GM23338 (cell line): ENCODE measurements around the gene SPECC1. TPM values are rescaled to one million over a fixed set of nuclear protein-coding genes. Genes with fewer than 3 reads are reported as not detected.

ENCODE experiments used
- ATAC-seq: fragments of 200-7000 bp; cut with Tn5 transposase; 3 replicates; pipeline ENCODE4 v1.9.1; 2020
- DNase-seq: peaks from one replicate; pipeline ENCODE4 v3.0.0-alpha.2; 2015; ENCODE audit warnings: low spot score
- H2AFZ ChIP-seq: fragments of 200-600 bp; sonication (generic); 2 replicates; pipeline ENCODE4 v1.8.0; 2016; ENCODE audit warnings: antibody characterized with exemption, mild to moderate bottlenecking, moderate library complexity
- H3F3A ChIP-seq: fragments of 200-600 bp; sonication (generic); replicated peaks from 2 replicates; pipeline ENCODE4 v1.8.0; 2017; ENCODE audit warnings: antibody characterized with exemption, mixed run types, low read depth
- H3K27ac ChIP-seq: fragments of 200-600 bp; sonication (generic); 2 replicates; pipeline ENCODE4 v1.6.1; 2016; ENCODE audit warnings: low read depth
- H3K27me3 ChIP-seq: fragments of 200-600 bp; sonication (generic); 2 replicates; pipeline ENCODE4 v1.8.0; 2016; ENCODE audit warnings: mild to moderate bottlenecking, mixed run types, moderate library complexity; ENCODE audit not compliant: insufficient read depth
- H3K36me3 ChIP-seq: fragments of 200-600 bp; sonication (generic); 2 replicates; pipeline ENCODE4 v1.8.0; 2016; ENCODE audit warnings: mild to moderate bottlenecking; ENCODE audit not compliant: insufficient read depth
- H3K4me1 ChIP-seq: fragments of 200-600 bp; sonication (generic); 2 replicates; pipeline ENCODE4 v1.8.0; 2016; ENCODE audit warnings: mild to moderate bottlenecking, moderate library complexity; ENCODE audit not compliant: insufficient read depth
- H3K4me2 ChIP-seq: fragments of 200-600 bp; sonication (generic); 2 replicates; pipeline ENCODE4 v1.7.1; 2017; ENCODE audit warnings: mixed run types
- H3K4me3 ChIP-seq: fragments of 200-600 bp; sonication (generic); 2 replicates; pipeline ENCODE4 v1.6.1; 2016; ENCODE audit warnings: mixed run types
- H3K79me2 ChIP-seq: fragments of 200-600 bp; sonication (generic); replicated peaks from 2 replicates; pipeline ENCODE4 v1.8.0; 2017; ENCODE audit warnings: mild to moderate bottlenecking; ENCODE audit not compliant: insufficient read depth
- H3K9me2 ChIP-seq: fragments of 200-600 bp; sonication (generic); 2 replicates; pipeline ENCODE4 v1.8.0; 2017; ENCODE audit not compliant: insufficient read depth
- H4K20me1 ChIP-seq: fragments of 200-600 bp; sonication (generic); replicated peaks from 2 replicates; pipeline ENCODE4 v1.8.0; 2017; ENCODE audit warnings: mild to moderate bottlenecking; ENCODE audit not compliant: insufficient read depth
- H3K27ac Mint-ChIP-seq: 2 replicates; pipeline ENCODE4 v1.8.0; 2020; ENCODE audit warnings: inconsistent platforms, mild to moderate bottlenecking, moderate library complexity, mixed read lengths
- H3K27me3 Mint-ChIP-seq: 3 replicates; pipeline ENCODE4 v1.8.0; 2022; ENCODE audit warnings: low read depth, mild to moderate bottlenecking, moderate library complexity, mixed read lengths, inconsistent platforms; ENCODE audit not compliant: insufficient read depth, poor library complexity
- H3K36me3 Mint-ChIP-seq: 3 replicates; pipeline ENCODE4 v1.8.0; 2021; ENCODE audit warnings: low read depth, mild to moderate bottlenecking, inconsistent platforms, moderate library complexity, mixed read lengths
- H3K4me1 Mint-ChIP-seq: 3 replicates; pipeline ENCODE4 v1.8.0; 2020; ENCODE audit warnings: mild to moderate bottlenecking, inconsistent platforms, mixed read lengths
- H3K4me3 Mint-ChIP-seq: 3 replicates; pipeline ENCODE4 v1.8.0; 2021; ENCODE audit warnings: moderate library complexity, mild to moderate bottlenecking, inconsistent platforms, mixed read lengths
- H3K9me3 Mint-ChIP-seq: 3 replicates; pipeline ENCODE4 v1.8.0; 2020; ENCODE audit warnings: moderate library complexity, mild to moderate bottlenecking, inconsistent platforms, mixed read lengths
- CREB1 ChIP-seq: fragments of 250-450 bp; sonication (Bioruptor Pico); IDR thresholded peaks from 2 replicates; pipeline ENCODE4 v1.5.0; 2020; ENCODE audit warnings: low read depth, mild to moderate bottlenecking, moderate library complexity
- EZH2phosphoT487 ChIP-seq: fragments of 200-600 bp; sonication (generic); IDR thresholded peaks from one replicate; pipeline ENCODE4 v1.8.1; 2018; ENCODE audit warnings: antibody characterized with exemption; ENCODE audit not compliant: unreplicated experiment
- JUNB ChIP-seq: IDR thresholded peaks from one replicate; pipeline ENCODE4 v1.6.1; 2016; ENCODE audit warnings: antibody characterized with exemption; ENCODE audit not compliant: unreplicated experiment
- POLR2AphosphoS5 ChIP-seq: IDR thresholded peaks from 2 replicates; pipeline ENCODE4 v1.6.1; 2016; ENCODE audit warnings: antibody characterized with exemption, low read depth
- STAT1 ChIP-seq: IDR thresholded peaks from one replicate; pipeline ENCODE4 v1.6.1; 2016; ENCODE audit warnings: antibody characterized with exemption; ENCODE audit not compliant: unreplicated experiment
- ZNF114 ChIP-seq: fragments of 250-450 bp; sonication (Bioruptor Pico); IDR thresholded peaks from 2 replicates; pipeline ENCODE4 v1.5.0; 2020; ENCODE audit warnings: mild to moderate bottlenecking, moderate library complexity
- polyA plus RNA-seq: library from polyadenylated mRNA; unstranded; fragments of >200 nt; fragmentation: Nextera tagmentation; extraction: Ambion mirVana; gene quantifications from 2 replicates; pipeline ENCODE4 v1.2.1, GENCODE V29; 2016
- total RNA-seq: library from RNA; depleted of rRNA; stranded (reverse); fragments of >200 nt; shearing (Covaris generic); gene quantifications from 2 replicates; pipeline ENCODE4 v1.2.3, GENCODE V29; 2014
- TF ChIP-seq, protein P1 (sequence below), 2 experiments: fragments of 200-600 bp in 1 of 2; sonication (generic) in 1 of 2; conservative IDR thresholded peaks; 2 replicates each; pipeline versions ENCODE4 v1.5.1 to v1.6.1; 2016 to 2017; ENCODE audit warnings: antibody characterized with exemption in 2 of 2, low read depth in 2 of 2, mild to moderate bottlenecking in 2 of 2, moderate library complexity in 1 of 2
- TF ChIP-seq, protein P2 (sequence below): IDR thresholded peaks from 2 replicates; pipeline ENCODE4 v1.6.1; 2016; ENCODE audit warnings: antibody characterized with exemption
- TF ChIP-seq, protein P3 (sequence below): fragments of 250-450 bp; sonication (Bioruptor Pico); IDR thresholded peaks from 2 replicates; pipeline ENCODE4 v1.5.0; 2020; ENCODE audit warnings: mild to moderate bottlenecking, moderate library complexity

SPECC1 gene
- total and polyA plus RNA-seq, 2 experiments from 2014 or later: 42.6 to 101 TPM

DNA sequence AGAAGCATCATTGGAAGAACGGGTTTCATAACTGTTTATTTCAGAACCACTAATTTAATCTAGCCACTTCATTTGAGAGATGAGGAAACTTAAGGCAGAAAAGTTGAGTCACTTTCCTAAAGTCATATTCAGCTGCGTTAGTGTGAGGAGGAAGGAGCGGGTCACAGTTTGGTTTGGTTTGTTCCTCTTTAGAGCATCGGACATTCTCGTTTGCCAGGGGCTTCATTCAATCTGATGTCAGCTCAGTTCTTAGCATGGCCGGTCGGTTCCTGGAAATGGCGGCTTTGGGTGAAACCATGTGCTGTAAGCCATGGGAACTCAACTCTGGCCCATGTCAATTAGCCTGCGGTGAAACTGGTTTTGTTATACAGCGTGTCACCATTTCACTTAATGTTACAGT lies 271.7 kb downstream of the SPECC1 start:
- Histone ChIP-seq H4K20me1 (peaks cover 5% of the 10 kb centered on the region), H3K27ac (no peak overlapping the region), H3K27me3 (no peaks in the 10 kb centered on the region), H3K4me3 (no peak overlapping the region), H3K9me2 (no peaks in the 10 kb centered on the region), H2AFZ (no peak overlapping the region), H3K4me2 (no peak overlapping the region), H3F3A (no peaks in the 10 kb centered on the region), H3K79me2 (0 out of 2 replicates have a peak, but pooled peaks cover 4% of the 10 kb centered on the region), H3K36me3 (no peaks in the 10 kb centered on the region), H3K4me1 (no peaks in the 10 kb centered on the region)
- Mint-ChIP-seq H3K4me1 (no peaks in the 10 kb centered on the region), H3K4me3 (no peak overlapping the region), H3K27ac (no peak overlapping the region), H3K27me3 (no peaks in the 10 kb centered on the region), H3K36me3 (peaks cover 21% of the 10 kb centered on the region), H3K9me3 (no peaks in the 10 kb centered on the region; the same call in 2 of the 3 replicates)
- DNase-seq: no peak
- no peak for ATAC-seq
- TF ChIP-seq CREB1 (CRISPR knock-in tag) (no peak), EZH2phosphoT487 (no peak), STAT1 (no peak), POLR2AphosphoS5 (no peak), ZNF114 (no peak), JUNB (no peak)
- TF ChIP-seq, protein P1, sequence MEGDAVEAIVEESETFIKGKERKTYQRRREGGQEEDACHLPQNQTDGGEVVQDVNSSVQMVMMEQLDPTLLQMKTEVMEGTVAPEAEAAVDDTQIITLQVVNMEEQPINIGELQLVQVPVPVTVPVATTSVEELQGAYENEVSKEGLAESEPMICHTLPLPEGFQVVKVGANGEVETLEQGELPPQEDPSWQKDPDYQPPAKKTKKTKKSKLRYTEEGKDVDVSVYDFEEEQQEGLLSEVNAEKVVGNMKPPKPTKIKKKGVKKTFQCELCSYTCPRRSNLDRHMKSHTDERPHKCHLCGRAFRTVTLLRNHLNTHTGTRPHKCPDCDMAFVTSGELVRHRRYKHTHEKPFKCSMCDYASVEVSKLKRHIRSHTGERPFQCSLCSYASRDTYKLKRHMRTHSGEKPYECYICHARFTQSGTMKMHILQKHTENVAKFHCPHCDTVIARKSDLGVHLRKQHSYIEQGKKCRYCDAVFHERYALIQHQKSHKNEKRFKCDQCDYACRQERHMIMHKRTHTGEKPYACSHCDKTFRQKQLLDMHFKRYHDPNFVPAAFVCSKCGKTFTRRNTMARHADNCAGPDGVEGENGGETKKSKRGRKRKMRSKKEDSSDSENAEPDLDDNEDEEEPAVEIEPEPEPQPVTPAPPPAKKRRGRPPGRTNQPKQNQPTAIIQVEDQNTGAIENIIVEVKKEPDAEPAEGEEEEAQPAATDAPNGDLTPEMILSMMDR (conservative IDR thresholded peaks at IDR 0.05; ENCODE audit: low read depth in 2 of 2): no peak
- TF ChIP-seq, protein P2, sequence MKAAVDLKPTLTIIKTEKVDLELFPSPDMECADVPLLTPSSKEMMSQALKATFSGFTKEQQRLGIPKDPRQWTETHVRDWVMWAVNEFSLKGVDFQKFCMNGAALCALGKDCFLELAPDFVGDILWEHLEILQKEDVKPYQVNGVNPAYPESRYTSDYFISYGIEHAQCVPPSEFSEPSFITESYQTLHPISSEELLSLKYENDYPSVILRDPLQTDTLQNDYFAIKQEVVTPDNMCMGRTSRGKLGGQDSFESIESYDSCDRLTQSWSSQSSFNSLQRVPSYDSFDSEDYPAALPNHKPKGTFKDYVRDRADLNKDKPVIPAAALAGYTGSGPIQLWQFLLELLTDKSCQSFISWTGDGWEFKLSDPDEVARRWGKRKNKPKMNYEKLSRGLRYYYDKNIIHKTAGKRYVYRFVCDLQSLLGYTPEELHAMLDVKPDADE: no peak
- TF ChIP-seq, protein P3, sequence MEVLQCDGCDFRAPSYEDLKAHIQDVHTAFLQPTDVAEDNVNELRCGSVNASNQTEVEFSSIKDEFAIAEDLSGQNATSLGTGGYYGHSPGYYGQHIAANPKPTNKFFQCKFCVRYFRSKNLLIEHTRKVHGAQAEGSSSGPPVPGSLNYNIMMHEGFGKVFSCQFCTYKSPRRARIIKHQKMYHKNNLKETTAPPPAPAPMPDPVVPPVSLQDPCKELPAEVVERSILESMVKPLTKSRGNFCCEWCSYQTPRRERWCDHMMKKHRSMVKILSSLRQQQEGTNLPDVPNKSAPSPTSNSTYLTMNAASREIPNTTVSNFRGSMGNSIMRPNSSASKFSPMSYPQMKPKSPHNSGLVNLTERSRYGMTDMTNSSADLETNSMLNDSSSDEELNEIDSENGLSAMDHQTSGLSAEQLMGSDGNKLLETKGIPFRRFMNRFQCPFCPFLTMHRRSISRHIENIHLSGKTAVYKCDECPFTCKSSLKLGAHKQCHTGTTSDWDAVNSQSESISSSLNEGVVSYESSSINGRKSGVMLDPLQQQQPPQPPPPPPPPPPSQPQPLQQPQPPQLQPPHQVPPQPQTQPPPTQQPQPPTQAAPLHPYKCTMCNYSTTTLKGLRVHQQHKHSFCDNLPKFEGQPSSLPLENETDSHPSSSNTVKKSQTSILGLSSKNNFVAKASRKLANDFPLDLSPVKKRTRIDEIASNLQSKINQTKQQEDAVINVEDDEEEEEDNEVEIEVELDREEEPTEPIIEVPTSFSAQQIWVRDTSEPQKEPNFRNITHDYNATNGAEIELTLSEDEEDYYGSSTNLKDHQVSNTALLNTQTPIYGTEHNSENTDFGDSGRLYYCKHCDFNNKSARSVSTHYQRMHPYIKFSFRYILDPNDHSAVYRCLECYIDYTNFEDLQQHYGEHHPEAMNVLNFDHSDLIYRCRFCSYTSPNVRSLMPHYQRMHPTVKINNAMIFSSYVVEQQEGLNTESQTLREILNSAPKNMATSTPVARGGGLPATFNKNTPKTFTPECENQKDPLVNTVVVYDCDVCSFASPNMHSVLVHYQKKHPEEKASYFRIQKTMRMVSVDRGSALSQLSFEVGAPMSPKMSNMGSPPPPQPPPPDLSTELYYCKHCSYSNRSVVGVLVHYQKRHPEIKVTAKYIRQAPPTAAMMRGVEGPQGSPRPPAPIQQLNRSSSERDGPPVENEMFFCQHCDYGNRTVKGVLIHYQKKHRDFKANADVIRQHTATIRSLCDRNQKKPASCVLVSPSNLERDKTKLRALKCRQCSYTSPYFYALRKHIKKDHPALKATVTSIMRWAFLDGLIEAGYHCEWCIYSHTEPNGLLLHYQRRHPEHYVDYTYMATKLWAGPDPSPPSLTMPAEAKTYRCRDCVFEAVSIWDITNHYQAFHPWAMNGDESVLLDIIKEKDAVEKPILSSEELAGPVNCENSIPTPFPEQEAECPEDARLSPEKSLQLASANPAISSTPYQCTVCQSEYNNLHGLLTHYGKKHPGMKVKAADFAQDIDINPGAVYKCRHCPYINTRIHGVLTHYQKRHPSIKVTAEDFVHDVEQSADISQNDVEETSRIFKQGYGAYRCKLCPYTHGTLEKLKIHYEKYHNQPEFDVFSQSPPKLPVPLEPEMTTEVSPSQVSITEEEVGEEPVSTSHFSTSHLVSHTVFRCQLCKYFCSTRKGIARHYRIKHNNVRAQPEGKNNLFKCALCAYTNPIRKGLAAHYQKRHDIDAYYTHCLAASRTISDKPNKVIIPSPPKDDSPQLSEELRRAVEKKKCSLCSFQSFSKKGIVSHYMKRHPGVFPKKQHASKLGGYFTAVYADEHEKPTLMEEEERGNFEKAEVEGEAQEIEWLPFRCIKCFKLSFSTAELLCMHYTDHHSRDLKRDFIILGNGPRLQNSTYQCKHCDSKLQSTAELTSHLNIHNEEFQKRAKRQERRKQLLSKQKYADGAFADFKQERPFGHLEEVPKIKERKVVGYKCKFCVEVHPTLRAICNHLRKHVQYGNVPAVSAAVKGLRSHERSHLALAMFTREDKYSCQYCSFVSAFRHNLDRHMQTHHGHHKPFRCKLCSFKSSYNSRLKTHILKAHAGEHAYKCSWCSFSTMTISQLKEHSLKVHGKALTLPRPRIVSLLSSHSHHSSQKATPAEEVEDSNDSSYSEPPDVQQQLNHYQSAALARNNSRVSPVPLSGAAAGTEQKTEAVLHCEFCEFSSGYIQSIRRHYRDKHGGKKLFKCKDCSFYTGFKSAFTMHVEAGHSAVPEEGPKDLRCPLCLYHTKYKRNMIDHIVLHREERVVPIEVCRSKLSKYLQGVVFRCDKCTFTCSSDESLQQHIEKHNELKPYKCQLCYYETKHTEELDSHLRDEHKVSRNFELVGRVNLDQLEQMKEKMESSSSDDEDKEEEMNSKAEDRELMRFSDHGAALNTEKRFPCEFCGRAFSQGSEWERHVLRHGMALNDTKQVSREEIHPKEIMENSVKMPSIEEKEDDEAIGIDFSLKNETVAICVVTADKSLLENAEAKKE (CRISPR knock-in tag): no peak
